ENCODE data around the gene BNIP3. TPM values are rescaled to one million over a fixed set of nuclear protein-coding genes. Genes with fewer than 3 reads are reported as not detected.
"Not testable (repeated sequence)": the region's sequence is repeated elsewhere in the genome, so short reads cannot be mapped to it uniquely, and the experiment has no call there.

Gene BNIP3
- polyA plus RNA-seq, 1 experiment: 73.5 TPM

- CTCF ChIA-PET: interaction anchor here (4.8 kb wide), 1 partner anchor 28 kb away, joined by 27 read pairs; no protein-coding TSS in a partner anchor
- POLR2A ChIA-PET: no interaction called here
- Histone ChIP-seq H3K27me3 (ENCODE audit: control insufficient read depth, insufficient read depth, low read length) (peaks cover 4% of the 10 kb centered on the region), H3K9me3 (ENCODE audit: control insufficient read depth, insufficient read depth, low read length) (no peaks in the 10 kb centered on the region), H3K27ac (ENCODE audit: low read depth, low read length) (no peak overlapping the region), H3K4me3 (ENCODE audit: low read depth, low read length) (no peak overlapping the region)
- TF ChIP-seq CTCF (IDR thresholded peaks at IDR 0.05; ENCODE audit: low read depth, low read length): no peak
- no peak for DNase-seq (ENCODE audit: low read depth, low spot score)
Measured at GRCh38 chr10:131994435-131994834, 12.7 kb upstream of the BNIP3 start.

GRCh38 chr10:131993275-131993674 lies 11.6 kb upstream of the BNIP3 start:
- Histone ChIP-seq H3K27me3 (ENCODE audit: control insufficient read depth, insufficient read depth, low read length) (peaks cover 4% of the 10 kb centered on the region), H3K27ac (ENCODE audit: low read depth, low read length) (no peak overlapping the region), H3K4me3 (ENCODE audit: low read depth, low read length) (no peak overlapping the region), H3K9me3 (ENCODE audit: control insufficient read depth, insufficient read depth, low read length) (no peaks in the 10 kb centered on the region)
- no peak for TF ChIP-seq CTCF (IDR thresholded peaks at IDR 0.05; ENCODE audit: low read depth, low read length)
- no peak for DNase-seq (ENCODE audit: low read depth, low spot score)
- POLR2A ChIA-PET: no interaction called here
- CTCF ChIA-PET: no interaction called here

- no peak overlapping the region for H3K27ac ChIP-seq (ENCODE audit: low read depth, low read length)
- no peak overlapping the region for H3K4me3 ChIP-seq (ENCODE audit: low read depth, low read length)
- no peak for DNase-seq (ENCODE audit: low read depth, low spot score)
- TF ChIP-seq CTCF (IDR thresholded peaks at IDR 0.05; ENCODE audit: low read depth, low read length): no peak
- H3K9me3 ChIP-seq (ENCODE audit: control insufficient read depth, insufficient read depth, low read length): peaks cover 3% of the 10 kb centered on the region
- H3K27me3 ChIP-seq (ENCODE audit: control insufficient read depth, insufficient read depth, low read length): peaks cover 4% of the 10 kb centered on the region
- CTCF ChIA-PET: no interaction called here
- POLR2A ChIA-PET: interaction anchor here (0.6 kb wide), 1 partner anchor 1882 kb away, joined by 3 read pairs; no protein-coding TSS in a partner anchor
Measured at GRCh38 chr10:131991726-131992125, 10.0 kb upstream of the BNIP3 start.

- H3K27me3 ChIP-seq (ENCODE audit: control insufficient read depth, insufficient read depth, low read length); H3K4me3 ChIP-seq (ENCODE audit: low read depth, low read length); CTCF ChIA-PET; DNase-seq (ENCODE audit: low read depth, low spot score); H3K27ac ChIP-seq (ENCODE audit: low read depth, low read length); POLR2A ChIA-PET: not testable (repeated sequence)
- H3K9me3 ChIP-seq (ENCODE audit: control insufficient read depth, insufficient read depth, low read length): peaks cover 11% of the 10 kb centered on the region
Measured at GRCh38 chr10:131987786-131988185, 6.1 kb upstream of the BNIP3 start.

- DNase-seq (ENCODE audit: low read depth, low spot score); H3K27ac ChIP-seq (ENCODE audit: low read depth, low read length); H3K4me3 ChIP-seq (ENCODE audit: low read depth, low read length); POLR2A ChIA-PET; H3K27me3 ChIP-seq (ENCODE audit: control insufficient read depth, insufficient read depth, low read length): not testable (repeated sequence)
- peaks cover 13% of the 10 kb centered on the region for H3K9me3 ChIP-seq (ENCODE audit: control insufficient read depth, insufficient read depth, low read length)
- CTCF ChIA-PET: interaction anchor here (1.7 kb wide), 1 partner anchor 36 kb away, joined by 9 read pairs; no protein-coding TSS in a partner anchor
Measured at GRCh38 chr10:131987301-131987700, 5.6 kb upstream of the BNIP3 start.

- POLR2A ChIA-PET; DNase-seq (ENCODE audit: low read depth, low spot score); H3K27me3 ChIP-seq (ENCODE audit: control insufficient read depth, insufficient read depth, low read length); H3K4me3 ChIP-seq (ENCODE audit: low read depth, low read length); H3K27ac ChIP-seq (ENCODE audit: low read depth, low read length): not testable (repeated sequence)
- peaks cover 13% of the 10 kb centered on the region for H3K9me3 ChIP-seq (ENCODE audit: control insufficient read depth, insufficient read depth, low read length)
- CTCF ChIA-PET: interaction anchor here (1.7 kb wide), 1 partner anchor 36 kb away, joined by 9 read pairs; no protein-coding TSS in a partner anchor
Measured at GRCh38 chr10:131986851-131987250, 5.1 kb upstream of the BNIP3 start.

Data from AG04450 (cell line).